WTC11 (cell line): ENCODE results near the gene RPL26. TPM values are rescaled to one million over a fixed set of nuclear protein-coding genes. Genes with fewer than 3 reads are reported as not detected.

ENCODE experiments used
- ATAC-seq: fragments of 200-7000 bp; cut with Tn5 transposase; 2 replicates; pipeline ENCODE4 v1.10.0; 2021; ENCODE audit warnings: mild to moderate bottlenecking, moderate library complexity
- CTCF ChIA-PET: fragments of 300-600 bp; sonication (Branson Sonifier 250); formaldehyde crosslinking; loops from one replicate; lab custom pipeline; 2021; ENCODE audit warnings: antibody characterized with exemption; lab: Charles Lee
- POLR2A ChIA-PET: fragments of 350-600 bp; sonication (Branson Sonifier 250); formaldehyde crosslinking; loops from one replicate; lab custom pipeline; 2021; ENCODE audit warnings: antibody characterized with exemption; lab: Charles Lee
- DNase-seq: peaks from one replicate; pipeline ENCODE4 v3.0.0; 2021; ENCODE audit warnings: low spot score
- H3K27ac Mint-ChIP-seq: 2 replicates; pipeline ENCODE4 v1.8.0; 2021; ENCODE audit warnings: mixed read lengths
- H3K27me3 Mint-ChIP-seq: 2 replicates; pipeline ENCODE4 v1.8.0; 2021; ENCODE audit warnings: low read depth, mild to moderate bottlenecking, moderate library complexity, mixed read lengths
- H3K36me3 Mint-ChIP-seq: 2 replicates; pipeline ENCODE4 v1.8.0; 2021; ENCODE audit warnings: mixed read lengths
- H3K4me1 Mint-ChIP-seq: 2 replicates; pipeline ENCODE4 v1.8.0; 2022; ENCODE audit warnings: mixed read lengths
- H3K4me3 Mint-ChIP-seq: 2 replicates; pipeline ENCODE4 v1.8.0; 2021; ENCODE audit warnings: mild to moderate bottlenecking, moderate library complexity, mixed read lengths
- H3K9me3 Mint-ChIP-seq: 2 replicates; pipeline ENCODE4 v1.8.0; 2021; ENCODE audit warnings: mixed read lengths
- ATF1 ChIP-seq: sonication (generic); formaldehyde crosslinking; IDR thresholded peaks from 2 replicates; pipeline ENCODE4 v1.8.1; 2023; ENCODE audit warnings: mild to moderate bottlenecking, moderate library complexity, missing genetic modification reagents
- CBFB ChIP-seq: sonication (generic); formaldehyde crosslinking; IDR thresholded peaks from 2 replicates; pipeline ENCODE4 v1.8.1; 2022; ENCODE audit warnings: mild to moderate bottlenecking, low read depth, missing genetic modification reagents
- E2F4 ChIP-seq: sonication (generic); formaldehyde crosslinking; IDR thresholded peaks from 2 replicates; pipeline ENCODE4 v1.8.1; 2022; ENCODE audit warnings: low read depth, mild to moderate bottlenecking, moderate library complexity, missing genetic modification reagents, borderline replicate concordance
- FOXJ3 ChIP-seq: sonication (generic); formaldehyde crosslinking; IDR thresholded peaks from 2 replicates; pipeline ENCODE4 v1.9.0; 2021; ENCODE audit warnings: missing genetic modification reagents, mild to moderate bottlenecking, borderline replicate concordance
- GRHL2 ChIP-seq: fragments of 250-450 bp; sonication (Bioruptor Pico); IDR thresholded peaks from 2 replicates; pipeline ENCODE4 v1.8.0; 2022; ENCODE audit warnings: mild to moderate bottlenecking, moderate library complexity; ENCODE audit not compliant: insufficient replicate concordance, severe bottlenecking
- GTF2I ChIP-seq: fragments of 250-450 bp; sonication (Bioruptor Pico); conservative IDR thresholded peaks from 2 replicates; pipeline ENCODE4 v1.4.0; 2021; ENCODE audit warnings: mild to moderate bottlenecking
- MYBL2 ChIP-seq: sonication (generic); formaldehyde crosslinking; IDR thresholded peaks from 2 replicates; pipeline ENCODE4 v1.8.1; 2023; ENCODE audit warnings: mild to moderate bottlenecking, moderate library complexity, missing genetic modification reagents
- NFATC4 ChIP-seq: fragments of 250-450 bp; sonication (Bioruptor Pico); IDR thresholded peaks from 2 replicates; pipeline ENCODE4 v1.9.0; 2021; ENCODE audit warnings: mild to moderate bottlenecking
- NR1H2 ChIP-seq: sonication (generic); formaldehyde crosslinking; IDR thresholded peaks from 2 replicates; pipeline ENCODE4 v1.9.0; 2021; ENCODE audit warnings: mild to moderate bottlenecking, moderate library complexity, missing genetic modification reagents
- NR2C2 ChIP-seq: sonication (generic); formaldehyde crosslinking; IDR thresholded peaks from 2 replicates; pipeline ENCODE4 v1.8.0; 2022; ENCODE audit warnings: mild to moderate bottlenecking, missing genetic modification reagents
- OVOL2 ChIP-seq: fragments of 250-450 bp; sonication (Bioruptor Pico); IDR thresholded peaks from 2 replicates; pipeline ENCODE4 v1.9.0; 2021; ENCODE audit warnings: mild to moderate bottlenecking, borderline replicate concordance
- RORB ChIP-seq: fragments of 250-450 bp; sonication (Bioruptor Pico); IDR thresholded peaks from 2 replicates; pipeline ENCODE4 v1.9.0; 2021; ENCODE audit warnings: mild to moderate bottlenecking
- SMAD3 ChIP-seq: sonication (generic); formaldehyde crosslinking; IDR thresholded peaks from 2 replicates; pipeline ENCODE4 v1.8.0; 2022; ENCODE audit warnings: missing genetic modification reagents, mild to moderate bottlenecking, borderline replicate concordance
- SP1 ChIP-seq: sonication (generic); formaldehyde crosslinking; conservative IDR thresholded peaks from 2 replicates; pipeline ENCODE4 v1.8.1; 2022; ENCODE audit warnings: missing genetic modification reagents
- TEAD4 ChIP-seq: sonication (generic); formaldehyde crosslinking; IDR thresholded peaks from 2 replicates; pipeline ENCODE4 v1.8.0; 2022; ENCODE audit warnings: mild to moderate bottlenecking, missing genetic modification reagents
- TP53 ChIP-seq: sonication (generic); formaldehyde crosslinking; IDR thresholded peaks from 2 replicates; pipeline ENCODE4 v1.8.1; 2023; ENCODE audit warnings: mild to moderate bottlenecking, missing genetic modification reagents
- ZNF138 ChIP-seq: sonication (generic); formaldehyde crosslinking; conservative IDR thresholded peaks from 2 replicates; pipeline ENCODE4 v1.8.1; 2022; ENCODE audit warnings: mild to moderate bottlenecking, moderate library complexity, missing genetic modification reagents
- ZNF219 ChIP-seq: sonication (generic); formaldehyde crosslinking; IDR thresholded peaks from 2 replicates; pipeline ENCODE4 v1.8.0; 2023; ENCODE audit warnings: missing genetic modification reagents, mild to moderate bottlenecking, borderline replicate concordance
- ZNF671 ChIP-seq: fragments of 250-450 bp; sonication (Bioruptor Pico); IDR thresholded peaks from 2 replicates; pipeline ENCODE4 v1.8.0; 2021; ENCODE audit warnings: mild to moderate bottlenecking
- total RNA-seq: library from RNA; stranded (reverse); gene quantifications from 3 replicates; pipeline ENCODE4 v1.2.3, GENCODE V29; 2021
- TF ChIP-seq, protein P1 (sequence below): sonication (generic); formaldehyde crosslinking; IDR thresholded peaks from 2 replicates; pipeline ENCODE4 v1.8.0; 2023; ENCODE audit warnings: missing genetic modification reagents
- TF ChIP-seq, protein P2 (sequence below): fragments of 250-450 bp; sonication (Bioruptor Pico); IDR thresholded peaks from 2 replicates; pipeline ENCODE4 v1.9.0; 2021; ENCODE audit warnings: mild to moderate bottlenecking
- TF ChIP-seq, protein P3 (sequence below): fragments of 250-450 bp; sonication (Bioruptor Pico); IDR thresholded peaks from 2 replicates; pipeline ENCODE4 v1.9.0; 2021; ENCODE audit warnings: moderate library complexity, mild to moderate bottlenecking, inconsistent platforms, borderline replicate concordance
- TF ChIP-seq, protein P4 (sequence below): sonication (generic); formaldehyde crosslinking; conservative IDR thresholded peaks from 2 replicates; pipeline ENCODE4 v1.8.1; 2022; ENCODE audit warnings: mild to moderate bottlenecking, missing genetic modification reagents
- TF ChIP-seq, protein P5 (sequence below): sonication (generic); formaldehyde crosslinking; IDR thresholded peaks from 2 replicates; pipeline ENCODE4 v1.8.0; 2022; ENCODE audit warnings: mild to moderate bottlenecking, missing genetic modification reagents
- TF ChIP-seq, protein P6 (sequence below): sonication (generic); formaldehyde crosslinking; IDR thresholded peaks from 2 replicates; pipeline ENCODE4 v1.8.0; 2023; ENCODE audit warnings: missing genetic modification reagents, mild to moderate bottlenecking, borderline replicate concordance

The RPL26 gene
- total RNA-seq, 1 experiment from 2014 or later = 1,825 TPM

DNA sequence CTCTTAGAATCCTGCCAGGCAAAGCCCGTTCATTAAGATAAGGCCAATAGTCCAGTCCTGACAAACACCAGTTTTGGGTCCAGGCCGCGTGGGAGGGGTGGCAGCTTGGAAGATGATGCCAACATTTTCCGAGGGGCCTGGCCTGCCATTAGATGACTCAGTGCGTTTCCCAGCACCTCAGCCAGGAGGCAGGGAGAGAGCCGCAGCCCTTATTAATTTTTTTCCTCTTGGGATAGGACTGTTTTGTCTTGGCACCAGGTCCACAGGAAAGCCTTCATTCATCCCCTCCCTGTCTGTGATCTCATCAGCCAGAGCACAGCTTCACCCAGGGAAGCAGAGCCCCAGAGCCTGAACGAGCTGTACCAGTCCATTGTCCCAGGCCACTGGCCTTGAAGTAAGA, 48.0 kb upstream of the RPL26 start:
- no peaks in the 10 kb centered on the region for H3K9me3 Mint-ChIP-seq
- ATAC-seq (no peak), DNase-seq (no peak)
- TF ChIP-seq NR2C2 (CRISPR knock-in tag) = no peak
- TF ChIP-seq, protein P1, sequence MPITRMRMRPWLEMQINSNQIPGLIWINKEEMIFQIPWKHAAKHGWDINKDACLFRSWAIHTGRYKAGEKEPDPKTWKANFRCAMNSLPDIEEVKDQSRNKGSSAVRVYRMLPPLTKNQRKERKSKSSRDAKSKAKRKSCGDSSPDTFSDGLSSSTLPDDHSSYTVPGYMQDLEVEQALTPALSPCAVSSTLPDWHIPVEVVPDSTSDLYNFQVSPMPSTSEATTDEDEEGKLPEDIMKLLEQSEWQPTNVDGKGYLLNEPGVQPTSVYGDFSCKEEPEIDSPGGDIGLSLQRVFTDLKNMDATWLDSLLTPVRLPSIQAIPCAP (CRISPR knock-in tag) = no peak
- TF ChIP-seq, protein P2, sequence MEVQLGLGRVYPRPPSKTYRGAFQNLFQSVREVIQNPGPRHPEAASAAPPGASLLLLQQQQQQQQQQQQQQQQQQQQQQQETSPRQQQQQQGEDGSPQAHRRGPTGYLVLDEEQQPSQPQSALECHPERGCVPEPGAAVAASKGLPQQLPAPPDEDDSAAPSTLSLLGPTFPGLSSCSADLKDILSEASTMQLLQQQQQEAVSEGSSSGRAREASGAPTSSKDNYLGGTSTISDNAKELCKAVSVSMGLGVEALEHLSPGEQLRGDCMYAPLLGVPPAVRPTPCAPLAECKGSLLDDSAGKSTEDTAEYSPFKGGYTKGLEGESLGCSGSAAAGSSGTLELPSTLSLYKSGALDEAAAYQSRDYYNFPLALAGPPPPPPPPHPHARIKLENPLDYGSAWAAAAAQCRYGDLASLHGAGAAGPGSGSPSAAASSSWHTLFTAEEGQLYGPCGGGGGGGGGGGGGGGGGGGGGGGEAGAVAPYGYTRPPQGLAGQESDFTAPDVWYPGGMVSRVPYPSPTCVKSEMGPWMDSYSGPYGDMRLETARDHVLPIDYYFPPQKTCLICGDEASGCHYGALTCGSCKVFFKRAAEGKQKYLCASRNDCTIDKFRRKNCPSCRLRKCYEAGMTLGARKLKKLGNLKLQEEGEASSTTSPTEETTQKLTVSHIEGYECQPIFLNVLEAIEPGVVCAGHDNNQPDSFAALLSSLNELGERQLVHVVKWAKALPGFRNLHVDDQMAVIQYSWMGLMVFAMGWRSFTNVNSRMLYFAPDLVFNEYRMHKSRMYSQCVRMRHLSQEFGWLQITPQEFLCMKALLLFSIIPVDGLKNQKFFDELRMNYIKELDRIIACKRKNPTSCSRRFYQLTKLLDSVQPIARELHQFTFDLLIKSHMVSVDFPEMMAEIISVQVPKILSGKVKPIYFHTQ (CRISPR knock-in tag) = no peak
- no peak for TF ChIP-seq ZNF138
- TF ChIP-seq NFATC4 (CRISPR knock-in tag) = no peak
- TF ChIP-seq CBFB (CRISPR knock-in tag) = no peak
- TF ChIP-seq TEAD4 (CRISPR knock-in tag) = no peak
- TF ChIP-seq, protein P3, sequence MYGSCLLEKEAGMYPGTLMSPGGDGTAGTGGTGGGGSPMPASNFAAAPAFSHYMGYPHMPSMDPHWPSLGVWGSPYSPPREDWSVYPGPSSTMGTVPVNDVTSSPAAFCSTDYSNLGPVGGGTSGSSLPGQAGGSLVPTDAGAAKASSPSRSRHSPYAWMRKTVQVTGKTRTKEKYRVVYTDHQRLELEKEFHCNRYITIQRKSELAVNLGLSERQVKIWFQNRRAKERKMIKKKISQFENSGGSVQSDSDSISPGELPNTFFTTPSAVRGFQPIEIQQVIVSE = no peak
- no peak for TF ChIP-seq TP53
- TF ChIP-seq ZNF671 (CRISPR knock-in tag) = no peak
- no peak for TF ChIP-seq ZNF219
- no peak for TF ChIP-seq FOXJ3 (CRISPR knock-in tag)
- no peak for TF ChIP-seq RORB
- no peak for TF ChIP-seq ATF1 (CRISPR knock-in tag)
- TF ChIP-seq SP1 (CRISPR knock-in tag) = no peak
- TF ChIP-seq GRHL2 = no peak
- no peak for TF ChIP-seq NR1H2 (CRISPR knock-in tag)
- no peak for TF ChIP-seq GTF2I (CRISPR knock-in tag)
- TF ChIP-seq, protein P4, sequence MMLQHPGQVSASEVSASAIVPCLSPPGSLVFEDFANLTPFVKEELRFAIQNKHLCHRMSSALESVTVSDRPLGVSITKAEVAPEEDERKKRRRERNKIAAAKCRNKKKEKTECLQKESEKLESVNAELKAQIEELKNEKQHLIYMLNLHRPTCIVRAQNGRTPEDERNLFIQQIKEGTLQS (CRISPR knock-in tag) = no peak
- TF ChIP-seq, protein P5, sequence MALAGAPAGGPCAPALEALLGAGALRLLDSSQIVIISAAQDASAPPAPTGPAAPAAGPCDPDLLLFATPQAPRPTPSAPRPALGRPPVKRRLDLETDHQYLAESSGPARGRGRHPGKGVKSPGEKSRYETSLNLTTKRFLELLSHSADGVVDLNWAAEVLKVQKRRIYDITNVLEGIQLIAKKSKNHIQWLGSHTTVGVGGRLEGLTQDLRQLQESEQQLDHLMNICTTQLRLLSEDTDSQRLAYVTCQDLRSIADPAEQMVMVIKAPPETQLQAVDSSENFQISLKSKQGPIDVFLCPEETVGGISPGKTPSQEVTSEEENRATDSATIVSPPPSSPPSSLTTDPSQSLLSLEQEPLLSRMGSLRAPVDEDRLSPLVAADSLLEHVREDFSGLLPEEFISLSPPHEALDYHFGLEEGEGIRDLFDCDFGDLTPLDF (CRISPR knock-in tag) = no peak
- TF ChIP-seq, all 79 proteins: peak for 0
- Mint-ChIP-seq H3K27ac (no peak overlapping the region), H3K4me3 (no peak overlapping the region), H3K27me3 (no peaks in the 10 kb centered on the region; the same call in 1 of the 2 replicates), H3K4me1 (peaks cover 4% of the 10 kb centered on the region; the same call in 1 of the 2 replicates), H3K36me3 (no peaks in the 10 kb centered on the region)
- CTCF ChIA-PET = interaction anchor here (0.6 to 1.6 kb wide), 3 partner anchors 21 to 142 kb away, joined by 3 to 8 read pairs (median 3); partner anchors contain the start of gene RANGRF
- POLR2A ChIA-PET = no interaction called here

DNA sequence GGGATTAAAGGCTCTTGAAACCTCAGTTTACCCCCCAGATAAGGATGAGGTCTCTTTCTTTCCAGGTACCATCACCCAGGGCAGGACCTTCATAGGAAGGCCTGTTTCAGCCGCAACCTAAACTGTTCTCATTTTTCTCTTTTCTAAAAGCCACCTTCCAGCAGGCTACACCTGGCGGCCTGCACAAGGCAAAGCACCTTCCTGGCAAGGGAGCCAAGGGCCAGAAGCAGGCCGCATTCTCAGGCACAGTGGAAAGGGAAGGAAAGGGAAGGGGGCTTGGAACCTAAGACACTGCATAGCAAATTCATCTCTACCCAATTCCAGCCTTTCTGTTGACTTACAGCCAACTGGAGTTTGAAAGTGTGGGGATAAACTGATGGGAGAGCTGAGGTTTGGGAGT, 43.8 kb upstream of the RPL26 start:
- H3K4me3 Mint-ChIP-seq = no peak overlapping the region
- H3K36me3 Mint-ChIP-seq = no peaks in the 10 kb centered on the region
- no peak overlapping the region for H3K27ac Mint-ChIP-seq
- H3K4me1 Mint-ChIP-seq = no peaks in the 10 kb centered on the region
- ATAC-seq (peak; percentile 44; the same call in 1 of the 2 replicates), DNase-seq (no peak)
- POLR2A ChIA-PET = no interaction called here
- H3K27me3 Mint-ChIP-seq = no peaks in the 10 kb centered on the region; the same call in 1 of the 2 replicates
- H3K9me3 Mint-ChIP-seq = no peaks in the 10 kb centered on the region
- CTCF ChIA-PET = interaction anchor here (1.0 kb wide), 1 partner anchor 17 kb away, joined by 4 read pairs; no protein-coding TSS in a partner anchor
- TF ChIP-seq, protein P5 (CRISPR knock-in tag) = no peak
- TF ChIP-seq, protein P6, sequence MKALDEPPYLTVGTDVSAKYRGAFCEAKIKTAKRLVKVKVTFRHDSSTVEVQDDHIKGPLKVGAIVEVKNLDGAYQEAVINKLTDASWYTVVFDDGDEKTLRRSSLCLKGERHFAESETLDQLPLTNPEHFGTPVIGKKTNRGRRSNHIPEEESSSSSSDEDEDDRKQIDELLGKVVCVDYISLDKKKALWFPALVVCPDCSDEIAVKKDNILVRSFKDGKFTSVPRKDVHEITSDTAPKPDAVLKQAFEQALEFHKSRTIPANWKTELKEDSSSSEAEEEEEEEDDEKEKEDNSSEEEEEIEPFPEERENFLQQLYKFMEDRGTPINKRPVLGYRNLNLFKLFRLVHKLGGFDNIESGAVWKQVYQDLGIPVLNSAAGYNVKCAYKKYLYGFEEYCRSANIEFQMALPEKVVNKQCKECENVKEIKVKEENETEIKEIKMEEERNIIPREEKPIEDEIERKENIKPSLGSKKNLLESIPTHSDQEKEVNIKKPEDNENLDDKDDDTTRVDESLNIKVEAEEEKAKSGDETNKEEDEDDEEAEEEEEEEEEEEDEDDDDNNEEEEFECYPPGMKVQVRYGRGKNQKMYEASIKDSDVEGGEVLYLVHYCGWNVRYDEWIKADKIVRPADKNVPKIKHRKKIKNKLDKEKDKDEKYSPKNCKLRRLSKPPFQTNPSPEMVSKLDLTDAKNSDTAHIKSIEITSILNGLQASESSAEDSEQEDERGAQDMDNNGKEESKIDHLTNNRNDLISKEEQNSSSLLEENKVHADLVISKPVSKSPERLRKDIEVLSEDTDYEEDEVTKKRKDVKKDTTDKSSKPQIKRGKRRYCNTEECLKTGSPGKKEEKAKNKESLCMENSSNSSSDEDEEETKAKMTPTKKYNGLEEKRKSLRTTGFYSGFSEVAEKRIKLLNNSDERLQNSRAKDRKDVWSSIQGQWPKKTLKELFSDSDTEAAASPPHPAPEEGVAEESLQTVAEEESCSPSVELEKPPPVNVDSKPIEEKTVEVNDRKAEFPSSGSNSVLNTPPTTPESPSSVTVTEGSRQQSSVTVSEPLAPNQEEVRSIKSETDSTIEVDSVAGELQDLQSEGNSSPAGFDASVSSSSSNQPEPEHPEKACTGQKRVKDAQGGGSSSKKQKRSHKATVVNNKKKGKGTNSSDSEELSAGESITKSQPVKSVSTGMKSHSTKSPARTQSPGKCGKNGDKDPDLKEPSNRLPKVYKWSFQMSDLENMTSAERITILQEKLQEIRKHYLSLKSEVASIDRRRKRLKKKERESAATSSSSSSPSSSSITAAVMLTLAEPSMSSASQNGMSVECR (CRISPR knock-in tag) = no peak
- TF ChIP-seq ZNF219 (no peak), MYBL2 (CRISPR knock-in tag) (no peak), E2F4 (CRISPR knock-in tag) (no peak), OVOL2 (CRISPR knock-in tag) (no peak), SMAD3 (no peak)
